NCI-H2171 (cell line): Measurements from ENCODE around the gene EHD1.

ENCODE experiments used
- DNase-seq: peaks from one replicate; lab custom pipeline; 2025; lab: John Stamatoyannopoulos, UW

The EHD1 gene

GRCh38 chr11:64909653-64910343 is 31.4 kb upstream of the EHD1 start:
- no peak for DNase-seq

GRCh38 chr11:64908766-64909165 is 30.3 kb upstream of the EHD1 start:
- DNase-seq: no peak

GRCh38 chr11:64906314-64906635 is 27.9 kb upstream of the EHD1 start:
- no peak for DNase-seq

GRCh38 chr11:64905516-64906313 is 27.3 kb upstream of the EHD1 start:
- no peak for DNase-seq

GRCh38 chr11:64903291-64903833 is 24.9 kb upstream of the EHD1 start:
- no peak for DNase-seq

- DNase-seq: no peak
Measured at GRCh38 chr11:64902102-64902900, 23.9 kb upstream of the EHD1 start.

- no peak for DNase-seq
Measured at GRCh38 chr11:64900774-64901173, 22.4 kb upstream of the EHD1 start.

DNA sequence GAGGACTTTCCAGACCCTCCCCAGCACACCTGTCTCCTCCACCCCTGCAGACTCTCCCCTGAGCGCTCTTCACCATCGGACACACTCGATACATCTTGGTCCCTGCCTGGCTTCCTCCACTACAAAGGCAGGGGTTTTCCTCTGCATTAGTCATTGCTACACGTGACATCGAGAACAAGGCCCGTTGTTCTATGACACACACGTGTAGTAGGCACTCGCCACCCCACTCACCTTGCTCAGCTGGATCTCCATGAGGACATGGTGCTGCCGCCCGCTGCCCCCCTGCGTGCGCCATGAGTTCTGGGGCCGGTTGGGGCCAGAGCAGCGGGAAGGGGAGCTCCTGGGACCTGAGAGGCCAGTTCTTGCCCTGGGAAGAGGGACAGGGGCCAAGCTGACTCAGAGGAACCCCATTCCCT is 21.9 kb upstream of the EHD1 start:
- no peak for DNase-seq

DNA sequence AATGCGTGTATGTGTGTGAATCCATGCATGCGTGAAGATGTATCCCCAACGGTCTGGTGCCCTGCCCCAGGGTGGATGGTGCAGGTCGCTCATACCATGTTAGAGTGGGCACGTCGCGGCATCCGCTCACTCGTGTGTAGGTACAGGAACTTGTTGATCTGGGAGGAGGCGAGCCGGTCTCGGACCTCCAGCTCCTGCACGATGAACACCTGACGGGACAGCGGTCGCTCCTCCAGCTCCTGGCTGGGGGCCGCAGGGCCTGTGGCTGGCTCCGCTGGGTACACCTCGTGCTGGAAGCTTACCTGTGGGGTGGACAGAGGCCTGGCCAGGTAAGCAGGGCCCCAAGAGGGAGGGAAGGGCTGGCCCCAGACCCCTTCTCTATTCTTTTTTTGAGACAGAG is 20.1 kb upstream of the EHD1 start:
- DNase-seq: no peak

DNA sequence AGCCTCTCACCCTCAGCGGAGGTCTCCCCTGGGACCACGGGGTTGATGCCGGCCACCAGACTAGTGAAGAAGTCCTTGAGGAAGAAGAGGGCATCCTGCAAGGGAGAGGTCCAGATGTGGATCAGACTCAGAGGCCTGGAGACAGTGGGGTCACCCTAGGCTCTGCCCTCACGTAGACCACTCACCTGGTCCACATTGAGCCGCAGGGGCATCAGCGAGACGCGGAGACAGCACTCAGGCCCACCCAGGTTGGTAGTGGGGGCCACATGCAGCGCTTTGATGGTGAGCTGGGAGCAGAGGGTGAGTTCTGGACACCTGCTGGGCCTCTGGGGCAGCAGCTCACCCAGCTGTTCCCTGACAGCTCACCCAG is 19.6 kb upstream of the EHD1 start:
- no peak for DNase-seq

- DNase-seq: no peak
Measured at GRCh38 chr11:64897381-64898075, 19.1 kb upstream of the EHD1 start.

GRCh38 chr11:64896448-64897022 is 18.1 kb upstream of the EHD1 start:
- DNase-seq: no peak

DNA sequence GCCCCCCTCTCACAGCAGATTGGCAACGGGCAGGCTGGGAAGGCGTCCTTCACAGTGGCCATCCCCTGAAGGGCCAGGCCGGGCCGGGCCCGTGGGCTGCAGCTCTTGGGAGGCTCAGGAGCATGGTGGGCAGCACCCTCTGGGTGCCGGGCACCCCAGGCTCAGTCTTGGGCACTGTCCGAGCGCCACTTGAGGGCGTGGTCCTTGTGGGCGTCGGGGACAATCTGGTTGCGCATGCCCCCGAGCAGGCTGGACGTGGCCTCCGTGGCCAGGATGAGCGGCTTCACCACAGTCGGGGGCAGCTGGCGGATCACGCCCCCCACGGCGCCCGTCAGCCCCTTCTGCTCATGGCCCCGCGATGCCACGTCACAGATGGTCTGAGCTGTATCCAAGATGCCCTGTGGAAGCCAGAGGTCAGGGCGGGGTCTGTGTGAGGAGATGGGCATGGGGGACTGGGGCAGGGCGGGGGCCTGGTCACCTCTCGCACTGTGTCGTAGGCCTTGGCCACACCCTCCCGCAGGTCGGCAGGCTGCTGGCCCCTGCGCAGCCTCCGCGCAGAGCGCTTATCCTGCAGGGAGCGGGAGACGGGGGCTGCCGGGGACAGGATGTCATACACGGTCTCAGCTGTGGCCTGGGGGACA is 16.5 kb upstream of the EHD1 start:
- DNase-seq: no peak

DNA sequence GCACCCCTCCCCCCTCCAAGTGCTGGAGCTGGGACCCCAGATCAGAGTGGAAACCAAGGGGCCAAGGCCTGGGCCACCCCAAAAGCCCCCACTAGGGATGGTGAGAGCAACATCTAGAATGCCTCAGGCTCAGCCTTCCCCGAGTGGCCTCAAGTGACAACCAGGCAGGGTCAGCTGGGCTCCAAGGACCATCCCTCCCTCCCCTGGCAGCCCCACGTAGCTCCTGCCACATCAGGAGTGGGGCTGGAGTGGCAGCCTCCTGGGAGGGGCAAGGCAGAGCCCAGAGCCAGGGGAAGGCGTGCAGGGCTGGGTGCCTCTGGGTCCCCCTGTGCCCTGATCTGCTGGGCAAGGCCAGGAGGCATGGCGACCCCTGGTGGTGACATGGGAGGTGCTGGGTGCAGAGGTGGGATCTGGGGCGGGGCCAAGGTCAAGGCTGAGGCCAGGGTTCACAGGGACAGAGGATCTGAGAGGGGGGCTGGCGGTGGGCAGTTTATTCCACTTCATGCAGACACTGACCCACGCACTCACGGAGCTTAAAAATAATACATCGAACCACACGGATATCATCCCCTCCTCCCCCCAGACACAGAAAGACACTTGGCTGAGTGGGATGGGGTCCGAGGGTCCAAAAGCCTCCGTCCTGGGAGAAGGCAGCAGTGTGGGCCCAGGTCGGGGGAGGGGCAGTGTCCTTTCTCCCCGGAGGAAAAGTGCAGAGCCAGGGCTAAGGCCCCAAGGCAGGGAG is 15.8 kb upstream of the EHD1 start:
- DNase-seq: peak; percentile 41

DNA sequence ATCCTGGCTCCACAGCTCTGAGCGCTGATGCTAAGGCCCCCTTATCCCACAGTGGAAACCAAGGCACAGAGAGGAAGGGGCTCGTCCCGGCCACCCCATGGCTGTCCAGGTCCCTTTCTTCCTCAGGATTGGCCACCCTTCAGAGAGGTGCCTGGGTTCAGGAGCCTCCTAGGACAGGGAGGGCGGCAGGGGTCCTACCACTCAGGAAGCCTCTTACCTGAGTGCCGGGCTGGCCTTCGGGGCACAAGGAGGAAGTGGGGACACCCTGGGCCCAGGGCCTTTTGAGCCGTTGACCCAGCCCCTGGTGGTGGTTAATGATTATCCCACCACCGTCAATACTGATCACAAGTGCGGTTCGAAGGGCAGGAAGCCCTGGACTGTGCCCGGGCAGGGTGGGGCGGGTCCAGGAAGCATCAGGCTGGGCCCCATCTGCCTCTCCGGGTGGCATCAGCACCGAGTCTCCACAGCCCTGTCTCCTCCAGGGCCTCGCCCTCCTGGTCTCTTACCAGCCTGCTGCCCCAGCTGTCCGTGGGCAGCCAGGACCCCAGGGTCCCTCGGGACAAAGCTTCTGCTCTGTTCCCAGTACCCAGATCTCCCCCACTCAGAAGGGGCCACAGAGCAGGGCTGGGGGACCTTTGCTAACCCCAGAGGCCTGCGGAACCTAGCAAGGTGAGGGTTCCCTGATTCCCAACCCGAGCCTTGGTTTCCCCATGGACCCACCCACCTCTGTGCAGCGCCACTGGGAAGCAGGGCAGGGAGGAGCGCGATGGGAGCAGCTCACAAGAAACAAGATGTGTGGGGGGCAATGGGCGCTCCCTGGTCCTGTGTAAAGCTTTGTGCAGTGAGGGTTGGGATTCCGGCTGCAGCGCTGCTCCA is 15.0 kb upstream of the EHD1 start:
- no peak for DNase-seq

- no peak for DNase-seq
Measured at GRCh38 chr11:64892838-64893193, 14.4 kb upstream of the EHD1 start.

- no peak for DNase-seq
Measured at GRCh38 chr11:64892411-64892831, 14.0 kb upstream of the EHD1 start.

DNA sequence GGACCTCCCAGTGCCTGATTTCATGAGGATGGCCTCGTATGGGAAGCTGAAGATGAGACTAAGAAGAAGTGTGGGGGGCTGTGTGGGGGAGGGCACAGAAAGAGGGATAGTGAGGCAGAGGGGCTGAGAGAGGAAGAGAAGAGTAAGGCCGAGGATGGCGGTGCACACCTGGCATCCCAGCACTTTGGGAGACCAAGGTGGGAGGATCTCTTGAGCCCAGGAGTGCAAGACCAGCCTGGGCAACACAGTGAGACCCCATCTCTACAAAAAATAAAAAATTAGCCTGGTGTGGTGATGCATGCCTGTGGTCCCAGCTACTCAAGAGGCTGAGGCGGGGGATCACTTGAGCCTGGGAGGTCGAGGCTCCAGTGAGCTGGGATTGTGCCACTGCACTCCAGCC is 13.5 kb upstream of the EHD1 start:
- no peak for DNase-seq

DNA sequence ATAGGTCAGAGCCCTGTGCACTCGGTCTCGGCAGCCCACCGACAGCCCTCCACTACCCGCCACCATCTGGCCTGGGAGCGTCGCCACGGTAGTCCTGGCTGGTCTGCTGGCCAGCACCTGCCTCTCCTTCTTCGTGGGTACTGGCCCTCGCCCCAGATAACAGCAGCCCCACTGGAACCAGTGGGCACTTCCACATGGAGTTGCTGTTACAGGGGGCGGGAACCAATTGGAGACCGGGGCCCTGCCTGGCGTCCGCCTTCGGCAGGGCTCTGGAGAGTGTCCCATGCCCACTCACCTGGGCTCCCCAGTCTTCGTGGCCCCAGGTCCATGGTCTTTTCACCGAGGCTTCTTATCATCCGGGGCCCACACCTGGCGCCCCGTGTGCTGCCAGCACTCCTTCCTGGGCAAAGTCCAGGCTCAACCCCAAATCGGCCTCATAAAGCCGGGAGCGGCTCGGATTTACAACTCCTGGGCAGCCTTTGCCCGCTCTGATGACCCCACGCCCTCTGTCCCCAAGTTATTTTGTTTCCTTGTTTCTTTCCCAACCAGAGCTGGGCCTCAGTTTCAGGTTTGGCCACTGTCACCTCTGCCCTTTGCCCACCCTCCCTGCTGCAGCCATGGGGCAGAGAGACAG is 12.9 kb upstream of the EHD1 start:
- DNase-seq: no peak
